ENCODE measurements around the gene MDGA2.

DNA sequence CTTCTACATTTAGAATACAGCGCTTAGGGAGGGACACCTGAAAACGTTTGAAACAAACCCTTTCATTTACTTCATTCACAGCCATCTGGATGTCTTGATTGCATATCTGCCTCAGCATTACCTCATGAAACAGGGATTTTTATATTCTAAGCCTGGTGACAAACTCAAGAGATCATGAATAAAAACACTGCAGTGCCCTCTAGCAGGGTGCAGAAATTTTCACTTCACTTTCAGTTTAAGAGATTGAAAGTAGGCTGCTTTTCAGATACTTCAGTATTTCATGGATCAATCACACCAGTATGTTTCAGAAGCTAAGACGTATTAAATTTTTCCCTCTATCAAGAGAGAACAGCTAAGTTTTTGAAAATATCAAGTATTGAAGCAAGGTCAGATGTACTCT, 467.8 kb downstream of the MDGA2 start:
- TF ChIP-seq NR2C2 (CRISPR knock-in tag; IDR thresholded peaks at IDR 0.05) (no peak), NR2C2 (tag; IDR thresholded peaks at IDR 0.05) (no peak), CHD2 (IDR thresholded peaks at IDR 0.05; ENCODE audit: low read depth, low read length) (no peak), FOS (IDR thresholded peaks at IDR 0.05; ENCODE audit: extremely low read depth, insufficient read length) (no peak), CTCF (IDR thresholded peaks at IDR 0.05 in 2 of 3, conservative IDR thresholded peaks at IDR 0.05 in 1 of 3; ENCODE audit: insufficient read depth in 2 of 3, low read depth in 1 of 3, low read length in 3 of 3) (no peak), NONO (IDR thresholded peaks at IDR 0.05; ENCODE audit: low read depth in 2 of 2, low read length in 1 of 2) (no peak), BACH1 (tag; IDR thresholded peaks at IDR 0.05) (no peak), EP300 (IDR thresholded peaks at IDR 0.05; ENCODE audit: low read length) (no peak), GABPA (tag; conservative IDR thresholded peaks at IDR 0.05; ENCODE audit: low read depth) (no peak), TCF7L2 (IDR thresholded peaks at IDR 0.05; ENCODE audit: low read depth, low read length) (no peak), MCM3 (IDR thresholded peaks at IDR 0.05) (no peak), HCFC1 (IDR thresholded peaks at IDR 0.05; ENCODE audit: low read depth, low read length) (no peak), REST (IDR thresholded peaks at IDR 0.05; ENCODE audit: borderline replicate concordance) (no peak), REST (CRISPR knock-in tag; IDR thresholded peaks at IDR 0.05; ENCODE audit: low read depth) (no peak), ZNF699 (CRISPR knock-in tag; IDR thresholded peaks at IDR 0.05; ENCODE audit: insufficient replicate concordance) (no peak)
- TF ChIP-seq, protein P1, sequence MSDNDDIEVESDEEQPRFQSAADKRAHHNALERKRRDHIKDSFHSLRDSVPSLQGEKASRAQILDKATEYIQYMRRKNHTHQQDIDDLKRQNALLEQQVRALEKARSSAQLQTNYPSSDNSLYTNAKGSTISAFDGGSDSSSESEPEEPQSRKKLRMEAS (CRISPR knock-in tag; IDR thresholded peaks at IDR 0.05), result no peak

Measured in K562 (cell line).